Activated gamma-delta T cell treated with anti-CD3 and anti-CD28 coated beads, Interleukin-2, amount 50 U/mL, for 16 hours (primary cell): Measurements from ENCODE around the gene BCL11A.

Experiments
- DNase-seq: peaks from one replicate; pipeline ENCODE4 v3.0.0-alpha.2; 2020; ENCODE audit warnings: low read depth

The BCL11A gene

DNA sequence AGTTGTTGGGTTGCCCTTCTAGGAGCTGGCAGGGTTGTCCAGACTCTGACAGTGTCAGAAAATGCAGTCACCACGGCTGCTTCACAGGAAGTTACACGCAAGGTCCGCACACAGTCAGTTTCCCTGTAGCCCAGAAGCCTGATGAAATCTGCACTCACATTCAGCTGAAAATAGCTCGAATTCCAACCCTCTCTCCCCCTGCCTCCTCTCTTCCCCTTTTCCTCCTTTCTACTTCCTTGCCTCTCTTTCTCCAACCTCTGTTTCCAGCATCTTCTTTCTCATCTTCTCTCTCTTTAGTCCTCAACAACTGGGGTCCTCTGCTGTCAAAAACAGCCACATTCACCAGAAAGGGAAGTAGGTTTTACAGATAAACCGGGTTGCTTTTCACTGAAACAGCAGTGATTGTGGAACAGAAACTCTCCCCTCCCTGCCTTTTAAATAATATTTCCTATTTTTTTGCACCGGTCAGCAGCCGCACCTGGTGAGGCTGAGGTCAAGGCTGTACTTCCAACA is 69.3 kb downstream of the BCL11A start:
- no peak for DNase-seq

DNA sequence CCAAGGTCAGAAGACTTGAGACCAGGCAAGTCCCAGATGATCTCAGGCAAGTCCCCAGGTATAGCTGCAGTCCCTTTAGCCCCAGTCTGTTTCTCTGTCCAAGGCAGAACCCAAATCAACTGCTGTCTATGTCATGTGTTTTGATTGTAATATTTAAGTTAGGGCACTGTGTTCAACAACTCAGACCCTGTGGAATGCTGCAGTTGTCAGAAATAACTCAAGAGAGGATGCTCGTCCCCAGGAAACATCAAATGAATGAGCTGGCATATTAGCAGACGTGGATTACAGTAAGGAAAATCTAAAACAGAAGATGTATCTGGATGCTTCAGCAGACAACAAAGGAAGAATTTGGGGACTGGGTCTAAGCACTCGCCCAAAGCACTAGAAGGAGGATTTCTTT is 70.1 kb downstream of the BCL11A start:
- no peak for DNase-seq

DNA sequence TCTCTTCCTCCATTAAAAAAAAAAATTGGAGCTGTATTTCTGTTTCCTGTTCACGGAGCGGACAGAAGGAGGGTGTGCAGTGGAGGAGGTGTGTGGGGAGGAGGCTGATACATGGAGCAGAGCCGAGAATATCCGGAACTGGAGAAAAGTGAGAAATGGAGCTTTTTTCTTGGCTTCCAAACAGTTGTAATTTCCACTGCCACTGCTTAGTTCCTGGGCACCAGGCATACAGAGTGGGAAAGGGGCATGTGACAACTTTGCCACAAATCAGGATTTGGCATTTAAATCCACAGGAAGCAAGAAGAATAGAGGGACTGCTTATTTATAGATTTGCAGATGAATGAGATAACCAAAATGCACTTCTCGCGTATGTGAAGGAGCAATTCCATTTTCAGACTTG is 71.2 kb downstream of the BCL11A start:
- no peak for DNase-seq

DNA sequence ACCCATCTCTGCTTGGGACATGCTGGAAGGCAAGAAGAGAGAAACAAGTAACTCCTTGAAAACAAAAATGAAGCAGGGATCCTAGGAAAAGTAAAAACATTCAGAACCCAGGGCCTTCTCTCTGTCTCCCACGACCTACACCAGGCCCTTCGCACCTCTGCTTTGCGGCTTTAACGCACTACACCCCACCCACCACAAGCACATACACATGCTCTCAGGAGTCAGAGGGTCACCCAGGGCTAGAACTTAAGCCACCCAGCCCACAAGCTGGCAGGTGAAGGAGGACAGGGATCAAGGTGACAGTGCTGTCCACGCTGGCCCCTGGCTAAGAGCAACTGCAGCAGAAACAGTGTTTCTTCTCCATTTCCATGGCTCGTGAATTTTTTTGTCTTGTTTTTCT is 72.2 kb downstream of the BCL11A start:
- DNase-seq, result no peak

DNA sequence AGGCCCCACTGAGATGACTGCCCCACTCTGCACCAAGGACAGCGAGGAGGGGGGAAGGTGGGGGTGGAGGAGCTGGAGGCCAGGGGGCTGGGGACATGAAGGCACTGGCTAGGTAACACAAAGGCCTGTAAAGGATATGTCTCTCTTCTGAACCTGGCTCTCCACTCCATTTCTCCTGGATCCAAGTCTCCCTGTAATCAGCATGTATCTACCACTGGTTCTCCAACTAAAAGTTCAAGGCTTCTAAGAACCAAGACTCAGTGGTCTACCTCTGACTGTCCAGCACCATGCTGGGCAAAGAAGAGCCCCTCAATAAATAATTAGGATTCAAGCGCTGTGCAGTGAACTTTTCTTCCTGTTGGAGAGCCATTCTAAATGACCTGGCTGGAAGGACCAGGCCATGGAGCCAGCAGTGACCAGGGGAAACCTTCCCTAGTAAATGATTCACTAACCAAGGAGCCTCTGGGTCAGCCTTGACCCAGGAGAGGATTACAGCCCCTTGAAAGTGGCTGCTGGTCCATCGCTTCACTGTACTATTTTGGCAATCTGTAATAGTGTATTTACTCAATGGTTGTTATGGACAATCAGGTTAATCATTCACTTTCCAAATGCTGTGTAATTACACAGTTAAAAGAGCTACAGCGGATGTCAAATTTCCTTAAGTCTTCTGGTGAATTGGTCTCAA is 73.2 kb downstream of the BCL11A start:
- DNase-seq, result no peak

DNA sequence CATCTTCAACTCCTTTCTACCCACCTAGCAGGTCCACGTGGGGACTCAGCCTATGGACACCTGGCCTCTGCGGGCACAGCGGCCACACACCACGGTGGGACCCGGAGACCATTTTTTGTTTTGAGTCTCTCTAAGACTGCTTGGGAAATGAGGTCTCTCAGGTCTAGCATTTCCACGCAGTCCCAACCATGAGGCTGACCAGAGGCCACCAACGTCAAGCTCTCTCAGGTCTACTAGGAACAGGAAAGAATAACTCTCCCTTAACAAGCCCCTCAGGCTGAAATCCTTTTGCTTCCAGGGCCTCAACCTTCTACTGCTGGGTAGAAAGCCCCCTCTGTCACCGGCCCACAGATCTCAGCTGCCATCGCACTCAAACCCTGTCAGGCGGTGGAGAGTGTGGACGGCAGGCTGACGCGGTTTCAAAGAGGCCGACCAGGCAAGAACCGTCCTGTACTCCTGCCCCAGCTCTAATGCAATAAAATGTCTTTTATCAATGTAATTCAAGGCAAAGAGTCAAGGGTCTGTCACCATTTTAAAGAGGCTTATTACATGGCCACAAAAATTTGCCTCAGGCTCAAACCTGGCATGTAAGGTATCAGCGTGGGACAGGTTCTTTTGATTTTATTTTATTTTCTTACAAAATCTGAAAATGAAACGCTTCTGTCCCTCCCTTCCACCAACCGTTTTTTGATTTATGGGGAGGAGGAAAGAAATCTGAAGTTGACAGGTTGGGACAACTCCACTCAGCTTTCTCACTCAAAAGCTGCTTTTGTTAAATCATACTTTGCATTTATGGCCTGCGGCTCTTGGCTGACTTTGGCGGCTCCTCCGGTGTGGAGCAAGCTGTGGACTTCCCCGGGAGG is 74.0 kb downstream of the BCL11A start:
- DNase-seq, result no peak

DNA sequence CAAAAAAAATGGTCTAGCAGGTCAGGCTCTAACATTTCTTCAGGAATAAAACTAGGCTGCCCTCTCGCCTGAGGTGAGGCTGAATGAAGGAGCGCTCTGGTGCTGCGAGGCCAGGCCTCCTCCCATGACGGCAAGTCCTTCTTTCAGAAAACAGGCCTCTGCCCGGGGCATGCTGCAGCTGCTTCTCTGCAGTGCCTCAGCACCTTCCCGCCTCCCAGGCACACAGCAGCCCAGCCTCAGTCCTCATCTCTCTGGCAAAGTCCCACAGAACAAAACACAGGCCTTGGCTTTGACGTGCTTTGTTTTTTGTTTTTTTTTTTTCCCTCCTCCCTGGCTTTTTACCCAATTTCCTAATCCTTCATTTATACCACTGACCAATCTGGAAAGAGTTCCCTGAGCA is 74.8 kb downstream of the BCL11A start:
- no peak for DNase-seq

DNA sequence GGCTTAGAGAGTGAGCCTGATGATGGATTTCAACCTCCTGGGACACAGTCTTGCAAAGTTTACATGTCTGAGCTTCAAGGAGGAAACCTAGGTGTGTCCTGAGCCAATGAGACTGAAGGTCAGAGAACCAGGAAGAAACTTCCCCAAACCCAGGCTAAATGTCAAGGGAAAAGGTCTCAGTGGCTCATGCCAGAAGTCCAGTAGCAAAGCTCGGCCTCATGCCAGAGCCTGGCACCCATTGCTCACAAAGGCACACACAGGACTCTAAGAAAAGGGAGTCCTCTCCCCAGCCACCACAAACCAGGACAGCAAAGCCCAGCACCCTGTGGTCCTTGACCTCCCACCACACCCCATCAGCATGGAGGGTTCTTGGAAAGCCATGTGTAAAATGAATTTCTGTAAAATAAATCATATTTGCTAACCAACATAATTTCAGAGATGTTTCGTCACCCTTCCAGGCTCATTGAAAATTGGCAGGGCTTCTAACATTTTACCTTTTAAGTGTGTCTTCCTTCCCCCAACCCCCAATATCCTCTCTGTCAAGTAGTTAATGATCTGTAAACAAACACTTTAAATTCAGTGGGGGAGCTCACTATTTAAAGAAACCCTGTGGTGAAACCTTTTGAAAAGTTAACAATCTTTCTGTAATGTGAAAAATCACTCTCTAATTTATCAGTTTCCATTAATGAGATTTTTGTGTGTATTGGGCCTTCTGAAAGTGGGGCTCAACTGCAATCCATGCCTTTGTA is 77.1 kb downstream of the BCL11A start:
- DNase-seq, result no peak

DNA sequence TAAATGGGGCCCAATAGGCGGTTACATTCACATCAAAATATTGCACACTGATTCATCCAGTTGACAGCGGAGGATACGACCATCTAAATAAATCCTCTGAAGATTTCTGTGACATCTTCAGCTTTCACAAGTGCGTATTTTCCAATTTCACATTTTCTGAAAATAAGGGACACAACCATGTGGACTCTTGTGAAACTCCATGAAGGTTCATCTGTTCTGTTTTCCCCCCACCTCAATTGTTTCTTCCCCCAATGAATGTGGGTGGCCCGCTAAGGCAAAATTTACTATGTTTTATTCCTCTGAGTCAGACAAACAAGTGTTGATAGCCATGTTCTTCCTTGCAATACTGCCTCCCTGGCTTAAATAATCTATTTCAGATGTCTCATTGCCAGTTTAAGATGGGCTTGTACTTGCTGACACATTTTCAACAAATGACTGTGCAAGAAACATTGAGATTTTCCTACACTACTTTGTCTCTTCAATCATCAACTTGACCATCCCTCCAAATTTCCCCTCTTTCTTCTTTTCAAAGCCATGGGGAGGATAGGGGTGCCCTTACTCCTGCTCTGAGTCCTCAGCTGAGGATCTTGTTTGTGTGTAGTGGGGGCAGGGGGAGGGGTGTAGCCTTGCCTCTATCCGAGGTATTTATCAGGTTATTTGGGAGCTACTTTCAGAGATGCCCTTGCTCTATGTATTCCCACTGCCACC is 78.2 kb downstream of the BCL11A start:
- no peak for DNase-seq

DNA sequence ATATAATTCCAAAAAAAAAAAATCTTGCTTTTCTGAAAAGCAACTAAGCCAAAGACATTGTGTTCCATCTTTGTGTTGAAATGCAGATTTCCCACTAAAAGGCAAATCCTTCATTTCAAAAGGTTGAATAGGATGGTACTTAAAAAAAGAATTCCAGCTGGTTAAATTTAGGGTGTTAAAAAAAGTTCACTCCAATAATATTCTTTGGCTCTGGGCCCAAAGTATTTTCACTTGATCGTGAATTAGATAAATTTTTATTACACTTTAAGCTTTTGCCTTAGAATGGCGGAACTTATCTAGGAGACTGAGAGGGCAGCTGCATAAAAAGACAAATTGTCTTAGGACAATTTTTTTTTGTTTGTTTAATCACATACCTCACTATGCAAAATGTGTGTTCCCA is 79.2 kb downstream of the BCL11A start:
- DNase-seq, result no peak

DNA sequence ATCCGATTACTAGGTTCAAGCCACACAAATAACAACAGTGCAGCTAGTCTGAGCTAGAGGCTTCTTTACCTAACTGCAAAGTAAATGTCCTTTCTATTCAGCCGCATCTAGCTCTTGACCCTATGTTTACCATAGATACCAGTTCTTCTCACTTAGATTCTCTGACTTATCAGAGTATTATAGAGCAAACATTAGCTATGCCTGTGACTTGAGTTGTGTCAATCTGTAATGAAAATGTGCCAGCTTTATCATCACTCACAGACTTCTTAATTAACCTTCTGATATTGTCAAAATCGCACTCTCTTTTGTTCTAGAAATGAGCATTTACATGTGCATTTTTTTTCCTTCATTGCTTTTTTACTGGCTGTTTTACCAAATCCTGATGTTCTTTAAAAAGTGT is 79.9 kb downstream of the BCL11A start:
- DNase-seq, result no peak

DNA sequence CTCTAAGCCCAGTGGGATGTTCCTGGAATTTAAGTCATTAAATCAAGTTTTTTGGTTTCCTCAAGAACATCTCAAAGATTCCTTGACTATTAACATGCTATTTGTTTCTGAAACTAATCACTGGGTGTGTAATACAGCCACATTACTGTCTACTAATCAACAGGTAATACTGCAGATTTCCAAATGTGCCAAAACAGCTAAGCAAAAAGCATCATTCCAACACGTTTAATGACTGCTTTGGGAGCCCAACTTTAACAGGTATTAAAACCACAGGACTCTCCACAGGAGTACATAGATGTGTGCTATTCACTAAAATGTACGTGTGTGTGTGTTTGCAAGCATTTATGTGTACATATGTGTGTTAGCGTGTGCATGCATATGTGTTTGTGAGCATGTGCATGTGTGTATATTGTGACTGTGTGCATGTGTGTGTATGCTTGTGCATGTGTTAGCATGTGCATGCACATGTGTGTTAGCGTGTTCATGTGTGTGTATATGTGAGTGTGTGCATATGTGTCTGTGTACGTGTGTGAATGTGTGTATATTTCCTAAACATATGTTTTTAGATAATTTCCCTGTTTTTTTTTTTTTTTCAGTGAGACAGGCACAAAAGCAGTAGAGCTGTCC is 80.7 kb downstream of the BCL11A start:
- DNase-seq, result no peak

DNA sequence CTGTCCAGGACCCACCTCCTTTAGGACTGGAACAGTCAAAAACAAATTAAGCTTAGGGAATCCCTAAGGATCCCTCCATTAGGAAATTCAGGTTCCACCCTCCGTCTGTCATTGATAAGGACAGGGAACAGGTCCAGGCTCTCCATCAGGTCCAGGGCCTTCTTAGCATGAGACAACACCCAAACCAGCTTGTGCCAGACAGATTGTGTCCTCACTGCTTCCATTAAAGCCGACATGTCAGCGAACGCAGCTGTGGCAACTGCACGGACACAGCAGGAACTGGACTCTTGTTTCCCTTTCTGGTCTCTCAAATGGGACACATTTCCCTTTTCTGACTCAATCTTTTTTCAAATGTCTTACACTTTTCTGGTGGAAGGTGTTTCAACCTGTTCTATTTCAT is 81.4 kb downstream of the BCL11A start:
- DNase-seq, result no peak

DNA sequence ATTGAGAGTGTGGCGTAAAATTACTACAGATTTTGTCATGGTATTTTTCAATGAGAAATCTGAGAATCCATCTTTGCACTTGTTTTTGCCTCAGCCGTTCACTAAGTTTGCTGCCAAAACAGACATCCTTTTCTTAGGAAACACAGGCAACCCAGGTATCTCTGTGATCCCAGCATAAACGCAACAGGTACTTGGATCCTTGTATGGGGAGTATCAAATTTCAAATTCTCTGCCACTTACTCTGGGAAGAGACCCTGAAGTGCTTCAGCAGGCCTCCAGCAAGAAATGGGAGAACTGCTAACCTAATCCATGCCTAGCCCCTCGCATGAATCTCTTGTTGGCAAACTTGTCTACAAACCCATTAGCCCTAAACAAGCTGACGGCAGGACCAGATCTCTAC is 83.1 kb downstream of the BCL11A start:
- no peak for DNase-seq

DNA sequence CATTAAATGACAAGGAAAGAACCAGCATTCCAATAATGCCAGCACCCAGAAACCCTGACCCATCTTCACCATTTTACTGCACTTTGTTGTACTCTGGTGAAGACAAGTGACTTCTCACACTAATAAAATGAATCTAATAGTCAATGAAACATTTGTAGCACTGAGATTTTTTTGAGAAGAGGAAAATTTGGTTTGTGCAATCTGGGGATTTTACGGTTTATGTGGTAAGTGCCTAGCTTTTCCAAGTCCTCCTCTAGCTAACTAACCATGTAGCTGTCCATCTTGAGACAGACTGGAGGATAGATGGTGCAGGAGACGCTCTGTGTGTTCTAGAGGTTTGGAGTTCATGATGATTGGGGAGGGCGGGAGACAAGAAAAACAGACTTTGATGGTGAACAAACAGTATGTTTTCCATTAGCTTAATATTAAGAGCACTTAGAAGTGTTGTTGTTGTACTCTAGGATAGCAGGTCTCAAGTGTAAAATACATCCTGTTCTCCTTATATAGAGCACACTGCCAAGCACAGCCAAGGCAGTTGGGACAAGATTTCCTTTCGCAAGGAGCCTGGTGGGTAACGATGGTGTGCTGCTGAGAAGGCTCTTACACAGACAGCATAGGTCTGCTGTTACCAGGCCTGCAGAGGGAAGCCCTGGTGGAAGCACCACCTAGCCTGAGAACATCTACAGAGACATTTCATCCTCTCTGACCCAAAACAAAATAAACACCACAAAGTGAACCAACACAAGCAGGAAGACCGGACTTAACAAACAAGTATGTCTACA is 83.7 kb downstream of the BCL11A start:
- no peak for DNase-seq

DNA sequence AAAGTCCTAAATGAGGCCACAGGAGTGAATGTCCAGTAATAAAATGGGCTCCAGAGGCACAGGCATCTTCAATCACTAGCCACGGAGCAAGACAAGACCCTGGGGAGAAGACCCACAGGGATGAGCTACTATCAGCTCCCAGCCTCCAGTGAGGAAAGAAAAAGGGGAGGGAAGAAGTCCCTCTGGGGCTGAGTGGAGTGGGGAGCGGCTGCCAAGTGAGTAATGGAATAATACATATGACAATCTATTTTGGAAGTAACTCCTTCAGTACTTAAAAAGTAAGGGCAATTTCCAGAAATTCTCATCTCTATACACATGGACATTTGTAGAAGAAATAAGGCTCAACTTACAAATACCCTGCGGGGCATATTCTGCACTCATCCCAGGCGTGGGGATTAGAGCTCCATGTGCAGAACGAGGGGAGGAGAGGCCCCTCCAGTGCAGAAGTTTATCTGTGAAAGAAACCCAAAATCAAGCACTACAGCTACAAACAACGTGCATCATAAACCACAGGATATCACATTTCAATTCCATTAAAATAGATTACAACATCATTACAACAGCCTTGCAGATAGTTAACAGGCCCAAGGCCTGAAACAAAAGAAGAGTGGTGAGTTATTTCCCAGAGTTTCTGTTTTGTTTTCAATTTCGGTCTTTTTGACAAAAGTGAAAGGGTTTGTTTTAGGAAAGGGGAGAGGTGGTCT is 84.9 kb downstream of the BCL11A start:
- no peak for DNase-seq

DNA sequence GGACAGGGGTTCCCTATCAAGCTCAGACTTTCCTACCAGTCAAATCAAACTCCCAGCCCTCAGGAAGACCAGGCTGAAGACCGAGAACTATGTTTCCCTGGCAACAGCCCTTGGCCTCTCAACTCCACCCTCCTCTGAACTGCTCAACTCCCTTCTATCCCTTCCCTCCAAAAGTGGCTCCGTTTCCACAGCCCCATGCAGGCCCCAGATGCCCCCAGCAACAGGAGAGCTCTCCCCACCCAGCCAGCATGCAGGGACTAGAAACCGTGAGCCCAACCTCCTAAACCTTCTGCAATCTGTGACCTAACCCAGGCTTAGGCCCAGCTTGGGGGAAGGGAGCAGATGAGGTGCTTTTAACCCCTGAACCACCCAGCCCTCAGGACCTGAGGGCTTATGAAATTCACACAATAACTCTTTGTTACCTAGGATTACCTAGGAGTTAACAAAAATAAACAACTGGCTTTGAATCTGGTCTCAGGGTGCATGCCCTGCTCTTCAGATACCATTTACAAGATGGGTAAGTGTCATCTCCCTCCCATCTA is 87.2 kb downstream of the BCL11A start:
- no peak for DNase-seq

DNA sequence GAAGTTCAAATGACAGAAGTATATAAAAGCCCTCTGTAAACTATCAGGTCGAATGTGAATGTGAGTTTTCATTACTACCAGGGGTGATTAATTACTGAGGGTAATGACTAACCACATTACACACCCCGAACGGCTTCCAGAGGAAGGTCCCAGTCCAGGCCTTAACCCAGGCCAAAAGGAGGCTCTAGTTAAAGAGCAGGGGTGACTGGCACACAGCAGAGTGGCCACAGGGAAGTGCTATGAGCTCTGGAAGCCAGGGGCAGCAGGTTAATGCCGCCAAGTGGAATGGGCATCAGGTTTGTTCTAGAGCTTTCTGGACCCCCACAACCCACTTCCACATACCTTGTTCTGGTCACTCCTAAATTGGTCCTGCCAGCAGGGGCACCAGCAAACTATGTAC is 87.7 kb downstream of the BCL11A start:
- DNase-seq, result no peak

DNA sequence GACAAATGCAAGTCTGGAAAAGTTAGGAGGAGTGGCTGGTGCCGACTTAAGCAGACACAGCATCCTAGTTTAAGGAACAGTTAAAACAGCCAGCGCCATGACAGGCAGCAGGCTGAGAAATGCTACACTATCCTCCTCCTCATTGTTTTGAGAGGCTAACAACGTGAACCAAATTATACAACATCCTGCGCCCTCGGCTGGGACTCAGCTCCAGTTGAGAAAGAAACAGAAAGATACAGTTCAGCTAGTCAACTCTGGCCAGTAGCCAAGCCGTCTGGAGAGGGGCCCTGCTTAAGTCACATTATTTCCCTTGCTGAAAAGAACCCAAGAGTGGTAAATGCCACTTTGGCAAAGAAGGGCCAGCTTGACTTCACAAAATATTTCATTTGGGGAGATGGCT is 90.2 kb downstream of the BCL11A start:
- DNase-seq, result no peak
